ENCODE data around the gene GCDH.
"Not testable (repeated sequence)": the region's sequence is repeated elsewhere in the genome, so short reads cannot be mapped to it uniquely, and the experiment has no call there.

GCDH gene

DNA sequence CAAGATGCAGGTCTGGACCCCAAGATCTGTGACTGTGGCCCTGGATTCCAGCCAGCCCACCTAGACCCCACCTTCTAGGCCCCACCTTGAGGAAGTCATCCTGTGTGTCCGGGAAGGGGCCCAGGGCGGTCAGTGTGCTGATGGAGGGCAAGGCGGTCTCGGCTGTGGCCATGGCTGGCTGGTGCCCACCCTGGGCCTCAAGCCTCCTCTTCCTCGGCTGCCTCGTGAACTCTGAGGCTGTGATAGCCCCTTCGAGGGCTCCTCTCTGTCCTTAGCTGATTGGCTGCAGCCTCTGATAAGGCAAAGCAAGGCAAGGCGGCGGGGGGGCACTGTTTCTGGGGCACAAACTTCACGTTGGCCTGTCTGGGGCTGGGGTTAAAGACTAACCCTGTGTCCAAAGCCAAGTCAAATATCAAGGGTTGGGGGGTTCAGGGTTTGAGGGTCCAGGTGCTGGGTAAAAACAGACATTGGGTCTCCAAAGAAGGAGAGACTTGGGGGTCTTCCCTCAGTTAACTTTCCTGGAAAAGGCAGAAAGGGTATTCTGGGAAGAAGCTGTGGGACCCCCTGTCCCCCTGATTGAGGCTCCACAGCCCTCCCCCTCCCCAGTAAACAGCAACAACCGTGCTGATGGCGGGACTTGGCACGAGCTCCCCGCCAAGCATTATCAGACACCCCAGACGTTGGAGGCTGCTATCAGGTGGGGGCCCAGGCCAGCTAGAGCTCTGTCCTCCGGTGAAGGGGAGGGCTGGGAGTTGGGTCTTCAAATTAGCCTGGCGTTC, 3.8 kb upstream of the GCDH start, which contains the start of gene KLF1:
TSS of gene KLF1 (minus strand) at position 233 of the 779 bp plus-strand sequence. CDS start at position 172, 61 bp downstream.
- no peaks in the 10 kb centered on the region for H3K36me3 ChIP-seq (ENCODE audit: control insufficient read depth in 1 of 2, insufficient read depth in 2 of 2, low read length in 2 of 2)
- no peak within 1 kb of the TSS for H3K14ac ChIP-seq (ENCODE audit: low read length)
- no peak within 1 kb of the TSS for H3K9ac ChIP-seq (ENCODE audit: low read length)
- peaks cover 10% of the 10 kb centered on the region for H3K27me3 ChIP-seq (ENCODE audit: insufficient read depth, low read length)
- H3K23ac ChIP-seq (ENCODE audit: low read length), result no peak within 1 kb of the TSS
- H2BK12ac ChIP-seq (ENCODE audit: low read length), result no peak within 1 kb of the TSS
- H3K9me3 ChIP-seq (ENCODE audit: insufficient read depth, low read depth, low read length), result peaks cover 19% of the 10 kb centered on the region
- no peaks in the 10 kb centered on the region for H3K79me1 ChIP-seq (ENCODE audit: low read length)
- DNase-seq, result no peak
- no peak within 1 kb of the TSS for H3K18ac ChIP-seq (ENCODE audit: low read length)
- peak within 1 kb of the TSS; percentile 61 for H2AK5ac ChIP-seq (ENCODE audit: low read length)
- peaks cover 13 to 14% of the 10 kb centered on the region in 2 experiments for H3K4me1 ChIP-seq (ENCODE audit: control insufficient read depth in 1 of 2, insufficient read depth in 2 of 2, low read length in 2 of 2)
- no peaks in the 10 kb centered on the region for H3K79me2 ChIP-seq (ENCODE audit: control insufficient read depth, insufficient read depth, low read length, poor library complexity)
- peak within 1 kb of the TSS; percentile 60 for H3K4me2 ChIP-seq (ENCODE audit: low read length)
- no peak within 1 kb of the TSS for H2BK120ac ChIP-seq (ENCODE audit: insufficient read depth, low read length, poor library complexity)
- WGBS (ENCODE audit: extremely low coverage, insufficient coverage, insufficient read length), result no CpG with 5 or more reads among the region's 17 CpGs
- no peak within 1 kb of the TSS for H2BK5ac ChIP-seq (ENCODE audit: low read depth, low read length, poor library complexity)
- peak within 1 kb of the TSS; percentile 79 for H2AFZ ChIP-seq (ENCODE audit: insufficient read depth, low read length, poor library complexity)
- no peak within 1 kb of the TSS for H3K4me3 ChIP-seq (ENCODE audit: low read depth, low read length)
- H3K4ac ChIP-seq (ENCODE audit: low read depth, low read length), result no peak within 1 kb of the TSS
- no peak within 1 kb of the TSS for H3K27ac ChIP-seq (ENCODE audit: low read depth, low read length)
- peak within 1 kb of the TSS; percentile 66 for H4K8ac ChIP-seq (ENCODE audit: low read depth, low read length)
- no peak within 1 kb of the TSS for H4K12ac ChIP-seq (ENCODE audit: low read depth, low read length)
- no peak within 1 kb of the TSS for H4K91ac ChIP-seq (ENCODE audit: low read depth, low read length)

DNA sequence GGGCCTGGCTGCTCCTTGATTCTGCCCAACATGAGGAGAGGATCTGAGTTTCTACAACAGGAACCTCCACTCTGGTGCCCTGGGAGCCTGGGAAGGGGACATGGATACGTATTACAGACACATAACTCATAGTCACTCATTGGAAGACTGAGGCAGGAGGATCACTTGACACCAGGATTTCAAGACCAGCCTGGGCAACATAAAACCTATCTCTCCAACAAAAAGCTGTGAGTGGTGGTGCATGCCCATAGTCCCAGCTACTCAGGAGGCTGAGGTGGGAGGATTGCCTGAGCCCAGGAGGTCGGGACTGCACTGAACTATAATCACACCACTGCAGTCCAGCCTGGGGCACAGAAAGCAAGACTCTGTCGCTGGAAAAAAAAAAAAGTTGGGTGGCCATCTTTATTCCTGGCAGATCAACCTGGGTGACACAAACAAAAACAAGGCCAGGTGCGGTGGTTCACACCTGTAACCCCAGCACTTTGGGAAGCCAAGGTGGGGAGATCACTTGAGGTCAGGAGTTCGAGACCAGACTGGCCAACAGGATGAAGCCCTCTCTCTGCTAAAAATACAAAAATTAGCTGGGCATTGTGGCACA, 2.9 kb upstream of the GCDH start:
- H3K9ac ChIP-seq (ENCODE audit: low read length), result no peak overlapping the region
- H3K4me3 ChIP-seq (ENCODE audit: low read depth, low read length), result no peak overlapping the region
- DNase-seq, result no peak
- H4K12ac ChIP-seq (ENCODE audit: low read depth, low read length), result no peak overlapping the region
- no peak overlapping the region for H2AK5ac ChIP-seq (ENCODE audit: low read length)
- H3K36me3 ChIP-seq (ENCODE audit: control insufficient read depth in 1 of 2, insufficient read depth in 2 of 2, low read length in 2 of 2), result peaks cover 0 to under 1% of the 10 kb centered on the region in 2 experiments
- WGBS (ENCODE audit: extremely low coverage, insufficient coverage, insufficient read length), result no CpG with 5 or more reads among the region's 5 CpGs
- no peak overlapping the region for H2BK12ac ChIP-seq (ENCODE audit: low read length)
- peaks cover 10% of the 10 kb centered on the region for H3K27me3 ChIP-seq (ENCODE audit: insufficient read depth, low read length)
- H4K91ac ChIP-seq (ENCODE audit: low read depth, low read length), result no peak overlapping the region
- H4K8ac ChIP-seq (ENCODE audit: low read depth, low read length), result no peak overlapping the region
- no peaks in the 10 kb centered on the region for H3K79me2 ChIP-seq (ENCODE audit: control insufficient read depth, insufficient read depth, low read length, poor library complexity)
- H2BK120ac ChIP-seq (ENCODE audit: insufficient read depth, low read length, poor library complexity), result no peak overlapping the region
- no peak overlapping the region for H3K23ac ChIP-seq (ENCODE audit: low read length)
- no peak overlapping the region for H3K14ac ChIP-seq (ENCODE audit: low read length)
- H2BK5ac ChIP-seq (ENCODE audit: low read depth, low read length, poor library complexity), result no peak overlapping the region
- no peaks in the 10 kb centered on the region for H3K79me1 ChIP-seq (ENCODE audit: low read length)
- no peak overlapping the region for H2AFZ ChIP-seq (ENCODE audit: insufficient read depth, low read length, poor library complexity)
- no peak overlapping the region for H3K27ac ChIP-seq (ENCODE audit: low read depth, low read length)
- H3K4me1 ChIP-seq (ENCODE audit: control insufficient read depth in 1 of 2, insufficient read depth in 2 of 2, low read length in 2 of 2), result peaks cover 13 to 14% of the 10 kb centered on the region in 2 experiments
- no peak overlapping the region for H3K4ac ChIP-seq (ENCODE audit: low read depth, low read length)
- no peak overlapping the region for H3K4me2 ChIP-seq (ENCODE audit: low read length)
- H3K18ac ChIP-seq (ENCODE audit: low read length), result no peak overlapping the region
- peaks cover 19% of the 10 kb centered on the region for H3K9me3 ChIP-seq (ENCODE audit: insufficient read depth, low read depth, low read length)

DNA sequence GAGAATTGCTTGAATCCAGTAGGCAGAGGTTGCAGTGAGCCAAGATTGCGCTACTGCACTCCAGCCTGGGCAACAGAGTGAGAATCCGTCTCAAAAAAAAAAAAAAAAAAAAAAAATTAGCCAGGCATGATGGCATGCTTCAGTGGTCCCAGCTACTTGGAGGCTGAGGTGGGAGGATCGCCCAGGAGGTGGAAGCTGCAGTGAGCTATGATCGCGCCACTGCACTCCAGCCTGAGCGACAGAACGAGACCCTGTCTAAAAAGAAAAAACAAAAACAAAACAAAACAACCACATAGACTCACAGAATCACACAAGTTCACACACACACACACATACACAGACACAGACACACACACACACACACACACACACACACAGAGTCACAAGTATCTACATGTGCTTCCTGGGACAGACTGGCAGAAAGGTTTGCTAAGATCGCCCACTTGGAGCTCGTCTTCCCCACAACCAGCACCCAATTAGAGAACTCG, 617 bp upstream of the GCDH start:
- DNase-seq; H3K27me3 ChIP-seq (ENCODE audit: insufficient read depth, low read length); H3K23ac ChIP-seq (ENCODE audit: low read length); H3K79me1 ChIP-seq (ENCODE audit: low read length); H2BK12ac ChIP-seq (ENCODE audit: low read length); H3K9ac ChIP-seq (ENCODE audit: low read length); H3K18ac ChIP-seq (ENCODE audit: low read length); H2BK5ac ChIP-seq (ENCODE audit: low read depth, low read length, poor library complexity); H3K4ac ChIP-seq (ENCODE audit: low read depth, low read length); H3K79me2 ChIP-seq (ENCODE audit: control insufficient read depth, insufficient read depth, low read length, poor library complexity); H3K27ac ChIP-seq (ENCODE audit: low read depth, low read length); H2AK5ac ChIP-seq (ENCODE audit: low read length); H4K91ac ChIP-seq (ENCODE audit: low read depth, low read length); H2BK120ac ChIP-seq (ENCODE audit: insufficient read depth, low read length, poor library complexity); H3K9me3 ChIP-seq (ENCODE audit: insufficient read depth, low read depth, low read length); H4K12ac ChIP-seq (ENCODE audit: low read depth, low read length); H3K14ac ChIP-seq (ENCODE audit: low read length); H4K8ac ChIP-seq (ENCODE audit: low read depth, low read length); H3K4me3 ChIP-seq (ENCODE audit: low read depth, low read length): not testable (repeated sequence)
- no CpG with 5 or more reads among the region's 10 CpGs for WGBS (ENCODE audit: extremely low coverage, insufficient coverage, insufficient read length)
- Histone ChIP-seq H3K4me1 (ENCODE audit: control insufficient read depth in 1 of 2, insufficient read depth in 2 of 2, low read length in 2 of 2) (peaks cover 8 to 12% of the 10 kb centered on the region in 2 experiments), H3K36me3 (ENCODE audit: control insufficient read depth in 1 of 2, insufficient read depth in 2 of 2, low read length in 2 of 2) (peaks cover 6 to 15% of the 10 kb centered on the region in 2 experiments), H3K4me2 (ENCODE audit: low read length) (peak overlapping the region; percentile 69), H2AFZ (ENCODE audit: insufficient read depth, low read length, poor library complexity) (peak overlapping the region; percentile 26)

DNA sequence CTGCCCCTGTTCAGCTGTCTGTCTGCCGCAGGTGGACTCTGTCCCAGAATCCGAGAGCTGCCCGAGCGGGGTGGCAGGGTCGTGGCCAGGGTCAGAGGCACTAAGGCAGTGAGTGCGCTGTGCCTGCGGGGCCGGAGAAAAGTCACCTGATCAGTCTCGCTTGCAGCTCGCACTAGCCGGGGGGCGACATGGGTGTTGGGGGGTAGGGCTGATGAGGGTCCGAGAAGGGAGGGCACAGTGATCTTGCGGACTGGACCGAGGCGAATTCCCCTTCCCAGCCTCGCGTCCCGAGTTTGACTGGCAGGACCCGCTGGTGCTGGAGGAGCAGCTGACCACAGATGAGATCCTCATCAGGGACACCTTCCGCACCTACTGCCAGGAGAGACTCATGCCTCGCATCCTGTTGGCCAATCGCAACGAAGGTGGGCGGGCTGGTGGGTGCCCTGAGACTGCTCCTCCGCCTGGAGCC, 627 bp downstream of the GCDH start:
- no peak overlapping the region for H2BK5ac ChIP-seq (ENCODE audit: low read depth, low read length, poor library complexity)
- H4K8ac ChIP-seq (ENCODE audit: low read depth, low read length), result peak overlapping the region; percentile 62
- no peak overlapping the region for H3K27ac ChIP-seq (ENCODE audit: low read depth, low read length)
- H4K91ac ChIP-seq (ENCODE audit: low read depth, low read length), result no peak overlapping the region
- H3K9me3 ChIP-seq (ENCODE audit: insufficient read depth, low read depth, low read length), result peaks cover 4% of the 10 kb centered on the region
- H3K4me2 ChIP-seq (ENCODE audit: low read length), result peak overlapping the region; percentile 84
- H3K36me3 ChIP-seq (ENCODE audit: control insufficient read depth in 1 of 2, insufficient read depth in 2 of 2, low read length in 2 of 2), result peaks cover 14 to 22% of the 10 kb centered on the region in 2 experiments
- H3K79me2 ChIP-seq (ENCODE audit: control insufficient read depth, insufficient read depth, low read length, poor library complexity), result no peaks in the 10 kb centered on the region
- H3K9ac ChIP-seq (ENCODE audit: low read length), result peak overlapping the region; percentile 56
- no peak overlapping the region for H3K23ac ChIP-seq (ENCODE audit: low read length)
- H2AK5ac ChIP-seq (ENCODE audit: low read length), result no peak overlapping the region
- peaks cover 6% of the 10 kb centered on the region in 2 experiments for H3K4me1 ChIP-seq (ENCODE audit: control insufficient read depth in 1 of 2, insufficient read depth in 2 of 2, low read length in 2 of 2)
- H3K4ac ChIP-seq (ENCODE audit: low read depth, low read length), result no peak overlapping the region
- H3K4me3 ChIP-seq (ENCODE audit: low read depth, low read length), result peak overlapping the region; percentile 98
- WGBS (ENCODE audit: extremely low coverage, insufficient coverage, insufficient read length), result no CpG with 5 or more reads among the region's 26 CpGs
- H3K18ac ChIP-seq (ENCODE audit: low read length), result peak overlapping the region; percentile 48
- H4K12ac ChIP-seq (ENCODE audit: low read depth, low read length), result no peak overlapping the region
- no peak overlapping the region for H2AFZ ChIP-seq (ENCODE audit: insufficient read depth, low read length, poor library complexity)
- H2BK120ac ChIP-seq (ENCODE audit: insufficient read depth, low read length, poor library complexity), result no peak overlapping the region
- no peak overlapping the region for H3K14ac ChIP-seq (ENCODE audit: low read length)
- no peaks in the 10 kb centered on the region for H3K27me3 ChIP-seq (ENCODE audit: insufficient read depth, low read length)
- no peak overlapping the region for H2BK12ac ChIP-seq (ENCODE audit: low read length)
- DNase-seq, result no peak
- no peaks in the 10 kb centered on the region for H3K79me1 ChIP-seq (ENCODE audit: low read length)
